ENCODE measurements around the gene LEP. TPM values are rescaled to one million over a fixed set of nuclear protein-coding genes. Genes with fewer than 3 reads are reported as not detected.

LEP gene
- total and polyA plus RNA-seq, 9 of the 15 experiments (the other 6 are each of a cell fraction or from before 2014, with no cell fraction given), result not detected

GRCh38 chr7:128275681-128276080, 34.6 kb downstream of the LEP start:
- ChIA-PET CTCF (ENCODE audit: low intra/inter-chr PET ratio) (no interaction called here), POLR2A (interaction anchor here (1.2 kb wide), 1 partner anchor 8 kb away, joined by 4 read pairs; no protein-coding TSS in a partner anchor)
- no peaks in the 10 kb centered on the region for H3K79me2 ChIP-seq (ENCODE audit: control insufficient read depth, insufficient read depth, low read length)
- peaks cover 0 to 17% of the 10 kb centered on the region in 2 experiments; a peak in 2 of 5 replicates for H3K4me1 ChIP-seq (replicated peaks in 1 of 2; ENCODE audit: control insufficient read depth in 2 of 2, insufficient read depth in 2 of 2, low read length in 2 of 2)
- no peak overlapping the region for H3K4me2 ChIP-seq (ENCODE audit: insufficient read depth, low read length)
- H3K9ac ChIP-seq (ENCODE audit: insufficient read depth in 1 of 2, low read depth in 2 of 2, low read length in 2 of 2), result no peak overlapping the region
- intact Hi-C loops (cut with micrococcal nuclease) (no loop called here), in situ Hi-C loops (cut with MboI) (no loop called here)
- no peak overlapping the region for H3K27ac ChIP-seq (ENCODE audit: extremely low read depth, low read depth, low read length)
- no TSS peak for BruUV-seq (replicated peaks)
- ATAC-seq, result no peak
- 0% methylated on average over 4 of the region's 4 CpGs for WGBS (ENCODE audit: insufficient coverage, low coverage, missing lambda C conversion rate)
- H4K20me1 ChIP-seq (replicated peaks; ENCODE audit: control insufficient read depth, insufficient read depth, low read length), result no peaks in the 10 kb centered on the region
- H3K27me3 ChIP-seq (ENCODE audit: control insufficient read depth in 2 of 2, insufficient read depth in 2 of 2, low read length in 2 of 2), result peaks cover 35 to 45% of the 10 kb centered on the region in 2 experiments
- no peak overlapping the region for H2AFZ ChIP-seq (ENCODE audit: low read depth, low read length)
- H3K9me3 ChIP-seq (replicated peaks; ENCODE audit: control insufficient read depth, insufficient read depth, low read depth, low read length), result peaks cover 7% of the 10 kb centered on the region
- H3K36me3 ChIP-seq (ENCODE audit: control insufficient read depth, insufficient read depth, low read length), result no peaks in the 10 kb centered on the region
- no peak overlapping the region for H3K4me3 ChIP-seq
- no peak for DNase-seq (ENCODE audit: extremely low read depth in 1 of 4, low spot score in 3 of 4)
- no peaks in the 10 kb centered on the region for H3K9me1 ChIP-seq (ENCODE audit: control insufficient read depth, insufficient read depth, low read length)
- TF ChIP-seq ZNF76 (CRISPR knock-in tag; IDR thresholded peaks at IDR 0.05; ENCODE audit: borderline replicate concordance) (no peak), NFE2L1 (tag; IDR thresholded peaks at IDR 0.05; ENCODE audit: borderline replicate concordance, low read depth) (no peak), POLR2AphosphoS5 (IDR thresholded peaks at IDR 0.05; ENCODE audit: control insufficient read depth, insufficient read depth, low read depth, low read length) (no peak), ARID2 (IDR thresholded peaks at IDR 0.05) (no peak), ZNF408 (CRISPR knock-in tag; IDR thresholded peaks at IDR 0.05; ENCODE audit: low read depth) (no peak), CBFA2T3 (IDR thresholded peaks at IDR 0.05) (no peak), ARNT (IDR thresholded peaks at IDR 0.05) (no peak), ZNF780A (CRISPR knock-in tag; IDR thresholded peaks at IDR 0.05) (no peak), ZNF707 (CRISPR knock-in tag; conservative IDR thresholded peaks at IDR 0.05) (no peak), MTF1 (CRISPR knock-in tag; IDR thresholded peaks at IDR 0.05; ENCODE audit: borderline replicate concordance) (no peak), ZNF239 (CRISPR knock-in tag; IDR thresholded peaks at IDR 0.05) (no peak), MBD1 (CRISPR knock-in tag; IDR thresholded peaks at IDR 0.05) (no peak), E2F3 (CRISPR knock-in tag; IDR thresholded peaks at IDR 0.05) (no peak), MAFG (tag; conservative IDR thresholded peaks at IDR 0.05) (no peak), THRAP3 (IDR thresholded peaks at IDR 0.05; ENCODE audit: borderline replicate concordance) (no peak), ZMIZ1 (IDR thresholded peaks at IDR 0.05; ENCODE audit: low read depth in 2 of 2, low read length in 2 of 2) (no peak), STAG1 (CRISPR knock-in tag; IDR thresholded peaks at IDR 0.05; ENCODE audit: borderline replicate concordance) (no peak), ZNF311 (CRISPR knock-in tag; IDR thresholded peaks at IDR 0.05) (no peak), YBX1 (IDR thresholded peaks at IDR 0.05) (no peak), TBP (optimal IDR thresholded peaks at IDR 0.05; ENCODE audit: low read depth, low read length) (no peak)
- no peak for FAIRE-seq
